ENCODE results near the gene CD160.

Gene CD160

DNA sequence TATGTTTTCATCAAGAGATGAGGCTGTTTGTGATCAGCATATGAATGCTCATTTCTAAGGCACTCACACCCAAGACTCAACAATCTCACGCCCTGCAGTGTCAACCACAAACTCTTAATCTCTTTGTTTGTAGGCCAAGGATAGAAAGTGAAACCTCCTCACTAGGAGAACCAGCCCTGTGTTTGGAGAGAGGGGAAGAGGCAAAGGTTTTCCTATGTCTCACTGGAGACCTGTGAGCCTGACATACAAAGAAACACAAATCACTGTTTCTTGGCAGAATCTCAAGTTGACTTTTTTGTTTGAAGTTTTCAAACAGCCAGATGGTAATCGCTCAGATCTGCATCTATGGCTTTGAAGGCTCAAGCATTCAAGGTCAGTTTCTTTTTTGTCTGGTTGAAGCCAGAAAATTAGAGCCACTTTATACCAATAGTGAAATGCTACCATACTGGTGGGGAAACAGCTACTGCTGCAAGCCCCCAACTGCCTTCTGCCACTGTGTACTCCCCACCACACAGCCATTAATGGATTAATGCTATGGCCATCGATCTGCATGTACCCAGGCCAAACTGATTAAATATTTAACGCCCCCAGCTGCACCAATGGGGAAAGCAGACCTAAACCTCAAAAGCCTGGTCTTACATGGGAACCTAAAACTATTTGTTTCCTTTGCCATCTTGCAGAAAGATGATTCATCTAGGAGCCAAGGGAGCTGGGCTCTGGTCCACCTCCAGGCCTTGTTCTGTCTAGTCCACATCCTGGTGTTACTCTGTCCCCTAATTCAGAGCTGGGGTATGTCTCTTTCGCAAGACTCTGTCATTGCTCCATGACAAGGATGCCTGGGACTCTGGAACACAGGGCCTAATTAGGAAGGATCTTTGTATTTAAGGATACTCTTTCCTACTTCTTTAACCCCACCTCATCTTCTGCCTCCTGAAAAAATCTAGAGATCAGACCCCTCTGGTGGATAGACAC lies 28.4 kb upstream of the CD160 start:
- CTCF ChIA-PET: interaction anchor here (1.4 to 2.6 kb wide), 2 partner anchors 9 to 30 kb away, joined by 5 to 18 read pairs; no protein-coding TSS in a partner anchor
- H3K4me3 ChIP-seq (ENCODE audit: low read depth, low read length): no peak overlapping the region
- TF ChIP-seq, protein P1, sequence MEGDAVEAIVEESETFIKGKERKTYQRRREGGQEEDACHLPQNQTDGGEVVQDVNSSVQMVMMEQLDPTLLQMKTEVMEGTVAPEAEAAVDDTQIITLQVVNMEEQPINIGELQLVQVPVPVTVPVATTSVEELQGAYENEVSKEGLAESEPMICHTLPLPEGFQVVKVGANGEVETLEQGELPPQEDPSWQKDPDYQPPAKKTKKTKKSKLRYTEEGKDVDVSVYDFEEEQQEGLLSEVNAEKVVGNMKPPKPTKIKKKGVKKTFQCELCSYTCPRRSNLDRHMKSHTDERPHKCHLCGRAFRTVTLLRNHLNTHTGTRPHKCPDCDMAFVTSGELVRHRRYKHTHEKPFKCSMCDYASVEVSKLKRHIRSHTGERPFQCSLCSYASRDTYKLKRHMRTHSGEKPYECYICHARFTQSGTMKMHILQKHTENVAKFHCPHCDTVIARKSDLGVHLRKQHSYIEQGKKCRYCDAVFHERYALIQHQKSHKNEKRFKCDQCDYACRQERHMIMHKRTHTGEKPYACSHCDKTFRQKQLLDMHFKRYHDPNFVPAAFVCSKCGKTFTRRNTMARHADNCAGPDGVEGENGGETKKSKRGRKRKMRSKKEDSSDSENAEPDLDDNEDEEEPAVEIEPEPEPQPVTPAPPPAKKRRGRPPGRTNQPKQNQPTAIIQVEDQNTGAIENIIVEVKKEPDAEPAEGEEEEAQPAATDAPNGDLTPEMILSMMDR (IDR thresholded peaks at IDR 0.05; ENCODE audit: insufficient read depth, low read length, missing control alignments): no peak
- DNase-seq (ENCODE audit: low read depth, low spot score): peak; percentile 62
- POLR2A ChIA-PET: no interaction called here

DNA sequence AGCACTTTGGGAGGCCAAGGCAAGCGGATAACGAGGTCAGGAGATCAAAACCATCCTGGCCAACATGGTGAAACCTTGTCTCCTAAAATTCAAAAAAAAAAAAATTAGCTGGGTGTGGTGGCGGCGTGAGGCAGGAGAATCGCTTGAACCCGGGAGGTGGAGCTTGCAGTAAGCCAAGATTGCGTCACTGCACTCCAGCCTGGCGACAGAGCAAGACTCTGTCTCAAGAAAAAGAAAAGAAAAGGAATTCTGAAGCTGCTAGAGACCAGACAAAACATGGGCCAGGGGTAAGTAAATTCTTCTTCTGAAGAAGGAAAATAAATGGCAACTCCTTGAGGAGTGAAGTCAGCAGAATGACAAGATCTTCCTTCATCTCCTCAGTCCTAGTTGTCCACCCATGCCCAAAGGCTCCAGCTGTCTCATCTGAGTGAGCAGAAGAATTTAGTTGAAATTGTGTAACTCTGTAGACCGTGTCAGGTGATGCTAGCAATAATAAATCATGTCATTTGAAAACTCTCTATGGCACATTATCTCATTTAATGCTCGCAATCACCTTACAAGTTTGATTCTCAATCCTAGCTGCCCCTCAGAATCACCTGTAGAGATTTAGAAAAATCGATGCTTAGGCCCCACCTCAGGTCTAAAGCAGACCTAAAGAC lies 26.4 kb upstream of the CD160 start:
- no peak overlapping the region for H3K4me3 ChIP-seq (ENCODE audit: low read depth, low read length)
- no peak for DNase-seq (ENCODE audit: low read depth, low spot score)
- POLR2A ChIA-PET: no interaction called here
- TF ChIP-seq, protein P1 (IDR thresholded peaks at IDR 0.05; ENCODE audit: insufficient read depth, low read length, missing control alignments): no peak
- CTCF ChIA-PET: interaction anchor here (2.6 kb wide), 1 partner anchor 28 kb away, joined by 18 read pairs; no protein-coding TSS in a partner anchor

DNA sequence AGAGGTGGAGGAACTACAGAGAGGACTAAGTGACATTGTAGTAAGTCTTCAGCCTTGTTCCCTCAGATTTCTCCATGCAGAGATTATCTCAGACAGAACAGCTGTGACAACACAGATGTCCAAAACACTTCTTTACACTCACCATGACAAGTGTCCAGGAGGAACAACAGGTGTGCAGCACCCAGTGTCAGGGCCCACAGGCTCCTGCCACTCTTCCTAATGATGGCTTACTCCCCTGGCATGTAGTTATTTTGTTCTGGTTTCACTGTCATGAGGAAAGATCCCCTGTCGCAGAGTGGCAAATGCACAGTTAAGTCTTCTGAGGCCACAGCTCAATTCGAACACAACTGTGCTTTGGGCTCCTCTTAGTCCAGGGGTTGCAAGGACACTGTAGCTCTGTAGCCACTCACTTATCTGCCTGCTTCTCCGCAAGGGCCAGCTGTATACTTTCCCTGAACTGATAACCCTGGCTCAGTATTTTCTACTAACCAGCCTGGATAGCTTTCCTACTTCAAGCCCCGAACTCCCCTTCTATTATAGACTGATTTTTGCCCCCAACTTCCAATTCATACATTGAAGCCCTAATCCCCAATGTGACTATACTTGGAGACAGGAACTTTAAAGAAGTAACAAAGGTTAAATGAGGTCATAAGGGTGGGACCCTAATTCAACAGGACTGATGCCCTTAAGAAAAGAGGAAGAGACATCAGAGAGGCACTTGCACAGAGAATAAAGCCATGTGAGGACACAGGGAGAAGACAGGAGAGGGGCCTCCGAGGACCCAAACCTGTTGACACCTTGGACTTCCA lies 23.3 kb upstream of the CD160 start:
- TF ChIP-seq, protein P1 (IDR thresholded peaks at IDR 0.05; ENCODE audit: insufficient read depth, low read length, missing control alignments): no peak
- ChIA-PET POLR2A (no interaction called here), CTCF (interaction anchor here (1.5 kb wide), 1 partner anchor 24 kb away, joined by 6 read pairs; no protein-coding TSS in a partner anchor)
- H3K4me3 ChIP-seq (ENCODE audit: low read depth, low read length): no peak overlapping the region
- no peak for DNase-seq (ENCODE audit: low read depth, low spot score)

- TF ChIP-seq, protein P1 (IDR thresholded peaks at IDR 0.05; ENCODE audit: insufficient read depth, low read length, missing control alignments): no peak
- H3K4me3 ChIP-seq (ENCODE audit: low read depth, low read length): no peak overlapping the region
- CTCF ChIA-PET: interaction anchor here (1.5 kb wide), 1 partner anchor 24 kb away, joined by 6 read pairs; no protein-coding TSS in a partner anchor
- POLR2A ChIA-PET: no interaction called here
- no peak for DNase-seq (ENCODE audit: low read depth, low spot score)
Observed at GRCh38 chr1:145696630-145696960, 22.7 kb upstream of the CD160 start.

- DNase-seq (ENCODE audit: low read depth, low spot score): no peak
- TF ChIP-seq, protein P1 (IDR thresholded peaks at IDR 0.05; ENCODE audit: insufficient read depth, low read length, missing control alignments): no peak
- ChIA-PET CTCF (no interaction called here), POLR2A (no interaction called here)
- no peak overlapping the region for H3K4me3 ChIP-seq (ENCODE audit: low read depth, low read length)
Observed at GRCh38 chr1:145701306-145701862, 17.9 kb upstream of the CD160 start.
